Astrocyte (in vitro differentiated cells and primary cell): ENCODE results near the gene PER2. TPM values are rescaled to one million over a fixed set of nuclear protein-coding genes. Genes with fewer than 3 reads are reported as not detected.
A peak's percentile ranks its signal among the peaks of the same experiment; 100 is the strongest.

Experiments used
- DNase-seq: peaks from one replicate; pipeline ENCODE4 v3.0.0-alpha.2; 2010; ENCODE audit warnings: low read depth
- FAIRE-seq: peaks from 2 replicates; lab custom pipeline; 2011; peaks lifted over from hg19 to GRCh38; lab: Jason Lieb, UNC
- H2AFZ ChIP-seq: 2 replicates; pipeline ENCODE4 v1.6.0; 2012; ENCODE audit warnings: low read depth, low read length, inconsistent platforms
- H3K27ac ChIP-seq: 2 replicates; pipeline ENCODE4 v1.5.1; 2011; ENCODE audit warnings: low read depth, low read length, inconsistent platforms
- H3K27me3 ChIP-seq: 2 replicates; pipeline ENCODE4 v1.6.0; 2011; ENCODE audit warnings: low read length, inconsistent platforms; ENCODE audit not compliant: insufficient read depth
- H3K36me3 ChIP-seq: 2 replicates; pipeline ENCODE4 v1.5.1; 2011; ENCODE audit warnings: low read length, inconsistent platforms; ENCODE audit not compliant: insufficient read depth
- H3K4me1 ChIP-seq: 2 replicates; pipeline ENCODE4 v1.5.1; 2011; ENCODE audit warnings: low read length, inconsistent platforms; ENCODE audit not compliant: insufficient read depth
- H3K4me2 ChIP-seq: 2 replicates; pipeline ENCODE4 v1.6.0; 2012; ENCODE audit warnings: low read length, inconsistent platforms
- H3K4me3 ChIP-seq: 2 replicates; pipeline ENCODE4 v1.5.1; 2011; ENCODE audit warnings: low read depth, mild to moderate bottlenecking, low read length, inconsistent platforms; ENCODE audit not compliant: insufficient read depth
- H3K79me2 ChIP-seq: 2 replicates; pipeline ENCODE4 v1.6.0; 2012; ENCODE audit warnings: mild to moderate bottlenecking, low read length, inconsistent platforms; ENCODE audit not compliant: insufficient read depth
- H3K9ac ChIP-seq: 2 replicates; pipeline ENCODE4 v1.6.0; 2012; ENCODE audit warnings: mild to moderate bottlenecking, low read length, inconsistent platforms
- H3K9me3 ChIP-seq: 2 replicates; pipeline ENCODE4 v1.5.1; 2012; ENCODE audit warnings: low read depth, mild to moderate bottlenecking, low read length, inconsistent platforms; ENCODE audit not compliant: insufficient read depth
- H4K20me1 ChIP-seq: 2 replicates; pipeline ENCODE4 v1.6.0; 2012; ENCODE audit warnings: low read length, inconsistent platforms; ENCODE audit not compliant: insufficient read depth
- H3K27ac Mint-ChIP-seq: one replicate; pipeline ENCODE4 v1.8.0; 2021; ENCODE audit warnings: mild to moderate bottlenecking, mixed read lengths; ENCODE audit not compliant: unreplicated experiment
- H3K27me3 Mint-ChIP-seq: one replicate; pipeline ENCODE4 v1.8.0; 2021; ENCODE audit warnings: low read depth, mixed read lengths; ENCODE audit not compliant: unreplicated experiment
- H3K36me3 Mint-ChIP-seq: one replicate; pipeline ENCODE4 v1.8.0; 2021; ENCODE audit warnings: low read depth, mixed read lengths; ENCODE audit not compliant: unreplicated experiment
- H3K4me1 Mint-ChIP-seq: one replicate; pipeline ENCODE4 v1.8.0; 2021; ENCODE audit warnings: low read depth, mixed read lengths; ENCODE audit not compliant: unreplicated experiment
- H3K4me3 Mint-ChIP-seq: one replicate; pipeline ENCODE4 v1.8.0; 2021; ENCODE audit warnings: mild to moderate bottlenecking, moderate library complexity, mixed read lengths; ENCODE audit not compliant: unreplicated experiment
- H3K9me3 Mint-ChIP-seq: one replicate; pipeline ENCODE4 v1.8.0; 2021; ENCODE audit warnings: mild to moderate bottlenecking, mixed read lengths; ENCODE audit not compliant: unreplicated experiment
- EZH2 ChIP-seq: IDR thresholded peaks from 2 replicates; pipeline ENCODE4 v1.6.1; 2012; ENCODE audit warnings: mild to moderate bottlenecking, low read length, inconsistent platforms; ENCODE audit not compliant: insufficient read depth
- total RNA-seq: library from RNA; stranded (reverse); gene quantifications from 2 replicates; pipeline ENCODE4 v1.2.1, GENCODE V29; 2021
- TF ChIP-seq, protein P1 (sequence below): IDR thresholded peaks from 2 replicates; pipeline ENCODE4 v1.5.1; 2011; ENCODE audit warnings: low read depth, mild to moderate bottlenecking, inconsistent platforms, low read length, moderate library complexity; ENCODE audit not compliant: insufficient read depth

PER2 gene
- total RNA-seq, 1 donor from 2014 or later, result 2.0 TPM

DNA sequence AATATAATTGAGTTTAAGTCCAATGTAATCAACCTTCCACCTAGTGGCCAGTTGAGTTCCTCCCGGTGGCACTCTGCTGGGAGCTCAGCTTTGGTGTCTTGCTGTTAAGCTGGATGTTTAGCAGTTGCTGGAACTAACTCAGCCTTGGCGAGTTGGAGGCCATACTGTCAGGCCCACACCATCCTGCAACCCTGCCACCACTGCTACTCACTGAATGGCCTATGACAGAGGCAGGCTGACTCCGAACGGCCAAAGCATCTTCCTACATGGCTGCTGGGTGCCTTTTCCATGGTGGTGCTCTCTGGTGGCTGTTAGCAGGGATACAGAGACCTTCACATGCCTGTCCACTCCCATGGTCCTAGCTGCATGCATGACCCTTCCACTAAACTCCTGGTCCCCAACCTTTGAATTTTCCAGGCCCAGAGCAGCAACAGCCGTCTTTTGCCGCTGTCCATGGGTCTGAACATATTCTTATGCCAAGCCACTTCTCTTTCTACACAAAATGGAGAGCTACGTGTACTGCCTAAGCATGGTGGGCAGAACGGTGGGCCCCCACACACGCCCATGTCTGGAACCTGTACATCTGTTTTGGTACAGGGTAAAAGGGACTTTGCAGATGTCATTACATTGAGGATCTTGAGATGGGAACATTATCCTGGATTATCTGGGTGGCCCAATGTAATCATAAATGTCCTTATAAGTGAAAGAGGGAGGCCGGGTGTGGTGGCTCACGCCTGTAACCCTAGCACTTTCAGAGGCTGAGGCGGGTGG, 16.9 kb upstream of the PER2 start:
- Mint-ChIP-seq H3K27ac (peak overlapping the region; percentile 4), H3K9me3 (no peaks in the 10 kb centered on the region), H3K4me1 (no peaks in the 10 kb centered on the region), H3K27me3 (peaks cover 28% of the 10 kb centered on the region), H3K4me3 (no peak overlapping the region), H3K36me3 (no peaks in the 10 kb centered on the region)
- no peaks in the 10 kb centered on the region for H3K4me1 ChIP-seq
- H3K4me2 ChIP-seq, result no peak overlapping the region
- H3K9ac ChIP-seq, result no peak overlapping the region
- H4K20me1 ChIP-seq, result no peaks in the 10 kb centered on the region
- no peak for TF ChIP-seq EZH2
- TF ChIP-seq, protein P1, sequence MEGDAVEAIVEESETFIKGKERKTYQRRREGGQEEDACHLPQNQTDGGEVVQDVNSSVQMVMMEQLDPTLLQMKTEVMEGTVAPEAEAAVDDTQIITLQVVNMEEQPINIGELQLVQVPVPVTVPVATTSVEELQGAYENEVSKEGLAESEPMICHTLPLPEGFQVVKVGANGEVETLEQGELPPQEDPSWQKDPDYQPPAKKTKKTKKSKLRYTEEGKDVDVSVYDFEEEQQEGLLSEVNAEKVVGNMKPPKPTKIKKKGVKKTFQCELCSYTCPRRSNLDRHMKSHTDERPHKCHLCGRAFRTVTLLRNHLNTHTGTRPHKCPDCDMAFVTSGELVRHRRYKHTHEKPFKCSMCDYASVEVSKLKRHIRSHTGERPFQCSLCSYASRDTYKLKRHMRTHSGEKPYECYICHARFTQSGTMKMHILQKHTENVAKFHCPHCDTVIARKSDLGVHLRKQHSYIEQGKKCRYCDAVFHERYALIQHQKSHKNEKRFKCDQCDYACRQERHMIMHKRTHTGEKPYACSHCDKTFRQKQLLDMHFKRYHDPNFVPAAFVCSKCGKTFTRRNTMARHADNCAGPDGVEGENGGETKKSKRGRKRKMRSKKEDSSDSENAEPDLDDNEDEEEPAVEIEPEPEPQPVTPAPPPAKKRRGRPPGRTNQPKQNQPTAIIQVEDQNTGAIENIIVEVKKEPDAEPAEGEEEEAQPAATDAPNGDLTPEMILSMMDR, result no peak
- no peaks in the 10 kb centered on the region for H3K9me3 ChIP-seq
- no peak overlapping the region for H3K27ac ChIP-seq
- H3K36me3 ChIP-seq, result no peaks in the 10 kb centered on the region
- H2AFZ ChIP-seq, result no peak overlapping the region
- FAIRE-seq, result no peak
- H3K4me3 ChIP-seq, result no peak overlapping the region
- peaks cover 3% of the 10 kb centered on the region for H3K27me3 ChIP-seq
- H3K79me2 ChIP-seq, result no peaks in the 10 kb centered on the region
- no peak for DNase-seq

DNA sequence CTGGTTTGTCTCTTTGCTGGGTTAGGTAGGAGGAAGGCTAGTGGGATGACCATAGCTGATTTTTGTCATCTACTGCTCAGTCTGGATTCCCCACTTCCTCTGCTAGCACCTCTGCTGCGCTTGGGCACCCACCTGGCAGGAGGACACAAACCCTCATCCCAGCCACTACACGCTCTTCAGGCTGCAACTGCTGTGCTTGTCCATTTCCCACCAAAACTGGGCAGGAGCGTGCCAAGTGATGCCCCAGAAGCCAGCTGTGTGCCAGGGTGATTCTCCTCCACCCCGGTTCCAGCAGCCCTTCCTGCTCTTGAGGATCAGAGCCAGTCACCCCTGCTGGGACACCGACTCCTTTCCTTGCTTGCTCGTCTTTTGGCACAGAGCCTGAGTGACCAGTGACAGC, 15.7 kb upstream of the PER2 start:
- TF ChIP-seq, protein P1, result no peak
- no peak for TF ChIP-seq EZH2
- Histone ChIP-seq H3K4me2 (no peak overlapping the region), H3K27me3 (peaks cover 3% of the 10 kb centered on the region), H2AFZ (no peak overlapping the region), H3K9me3 (no peaks in the 10 kb centered on the region), H3K4me3 (no peak overlapping the region), H4K20me1 (no peaks in the 10 kb centered on the region), H3K9ac (no peak overlapping the region), H3K4me1 (no peaks in the 10 kb centered on the region), H3K27ac (no peak overlapping the region), H3K79me2 (no peaks in the 10 kb centered on the region), H3K36me3 (no peaks in the 10 kb centered on the region)
- Mint-ChIP-seq H3K9me3 (no peaks in the 10 kb centered on the region), H3K27me3 (peaks cover 27% of the 10 kb centered on the region), H3K4me1 (no peaks in the 10 kb centered on the region), H3K4me3 (no peak overlapping the region), H3K36me3 (no peaks in the 10 kb centered on the region), H3K27ac (no peak overlapping the region)
- FAIRE-seq, result no peak
- no peak for DNase-seq

GRCh38 chr2:238302751-238303150, 14.3 kb upstream of the PER2 start:
- no peaks in the 10 kb centered on the region for H3K9me3 Mint-ChIP-seq
- no peaks in the 10 kb centered on the region for H3K4me1 Mint-ChIP-seq
- Histone ChIP-seq H3K36me3 (no peaks in the 10 kb centered on the region), H4K20me1 (no peaks in the 10 kb centered on the region), H3K4me3 (no peak overlapping the region), H3K9me3 (no peaks in the 10 kb centered on the region), H3K4me2 (no peak overlapping the region), H3K27me3 (peaks cover 3% of the 10 kb centered on the region), H3K27ac (no peak overlapping the region), H3K9ac (no peak overlapping the region), H3K79me2 (no peaks in the 10 kb centered on the region), H3K4me1 (no peaks in the 10 kb centered on the region), H2AFZ (no peak overlapping the region)
- FAIRE-seq (no peak), DNase-seq (no peak)
- H3K27ac Mint-ChIP-seq, result no peak overlapping the region
- H3K4me3 Mint-ChIP-seq, result no peak overlapping the region
- peaks cover 18% of the 10 kb centered on the region for H3K27me3 Mint-ChIP-seq
- no peak for TF ChIP-seq EZH2
- TF ChIP-seq, protein P1, result no peak
- no peaks in the 10 kb centered on the region for H3K36me3 Mint-ChIP-seq
